Ectodermal cell (in vitro differentiated cells): Measurements from ENCODE around the gene DDX24.

ENCODE experiments used
- H3K27ac ChIP-seq: 2 replicates; pipeline ENCODE4 v1.7.0; 2013; ENCODE audit warnings: mild to moderate bottlenecking, low read depth, low read length; ENCODE audit not compliant: insufficient read depth, poor library complexity, severe bottlenecking
- H3K27me3 ChIP-seq: 2 replicates; pipeline ENCODE4 v1.7.0; 2013; ENCODE audit warnings: mild to moderate bottlenecking, low read length; ENCODE audit not compliant: insufficient read depth, control insufficient read depth, poor library complexity, severe bottlenecking
- H3K36me3 ChIP-seq: one replicate; pipeline ENCODE4 v1.7.0; 2013; ENCODE audit warnings: low read length; ENCODE audit not compliant: control insufficient read depth, insufficient read depth
- H3K4me1 ChIP-seq: one replicate; pipeline ENCODE4 v1.7.0; 2013; ENCODE audit warnings: low read length; ENCODE audit not compliant: control insufficient read depth, insufficient read depth
- H3K4me3 ChIP-seq: 2 replicates; pipeline ENCODE4 v1.7.0; 2013; ENCODE audit warnings: low read depth, low read length, control low read depth; ENCODE audit not compliant: insufficient read depth
- H3K9me3 ChIP-seq: 2 replicates; pipeline ENCODE4 v1.7.0; 2013; ENCODE audit warnings: mild to moderate bottlenecking, low read length, moderate library complexity; ENCODE audit not compliant: control insufficient read depth
- WGBS, 2 experiments: methylation state at CpG; one replicate each; pipeline ENCODE4 v1.1.7; 2013; ENCODE audit warnings: missing lambda C conversion rate in 2 of 2; 5-methylcytosine and 5-hydroxymethylcytosine counted together

DDX24 gene

GRCh38 chr14:94043111-94043755 lies 37.8 kb downstream of the DDX24 start:
- Histone ChIP-seq H3K36me3 (peaks cover 15% of the 10 kb centered on the region), H3K9me3 (no peaks in the 10 kb centered on the region), H3K27me3 (no peaks in the 10 kb centered on the region), H3K4me1 (no peaks in the 10 kb centered on the region), H3K27ac (no peak overlapping the region), H3K4me3 (no peak overlapping the region)
- 93 to 95% methylated on average over 13 of the region's 13 CpGs for WGBS, 2 experiments

GRCh38 chr14:94042433-94043091 lies 38.4 kb downstream of the DDX24 start:
- Histone ChIP-seq H3K4me3 (no peak overlapping the region), H3K27ac (no peak overlapping the region), H3K27me3 (no peaks in the 10 kb centered on the region), H3K4me1 (no peaks in the 10 kb centered on the region), H3K36me3 (peaks cover 8% of the 10 kb centered on the region), H3K9me3 (no peaks in the 10 kb centered on the region)
- WGBS, 2 experiments, result 92 to 93% methylated on average over 12 of the region's 12 CpGs

- Histone ChIP-seq H3K27ac (no peak overlapping the region), H3K9me3 (no peaks in the 10 kb centered on the region), H3K27me3 (no peaks in the 10 kb centered on the region), H3K4me1 (no peaks in the 10 kb centered on the region), H3K36me3 (peaks cover under 1% of the 10 kb centered on the region), H3K4me3 (no peak overlapping the region)
- 93 to 94% methylated on average over 18 of the region's 18 CpGs for WGBS, 2 experiments
Measured at GRCh38 chr14:94041551-94042346, 39.3 kb downstream of the DDX24 start.

GRCh38 chr14:94040796-94041195 lies 40.2 kb downstream of the DDX24 start:
- H3K27ac ChIP-seq, result no peak overlapping the region
- H3K9me3 ChIP-seq, result no peaks in the 10 kb centered on the region
- 91 to 93% methylated on average over 13 of the region's 13 CpGs for WGBS, 2 experiments
- H3K4me1 ChIP-seq, result no peaks in the 10 kb centered on the region
- no peaks in the 10 kb centered on the region for H3K36me3 ChIP-seq
- H3K27me3 ChIP-seq, result no peaks in the 10 kb centered on the region
- H3K4me3 ChIP-seq, result no peak overlapping the region

DNA sequence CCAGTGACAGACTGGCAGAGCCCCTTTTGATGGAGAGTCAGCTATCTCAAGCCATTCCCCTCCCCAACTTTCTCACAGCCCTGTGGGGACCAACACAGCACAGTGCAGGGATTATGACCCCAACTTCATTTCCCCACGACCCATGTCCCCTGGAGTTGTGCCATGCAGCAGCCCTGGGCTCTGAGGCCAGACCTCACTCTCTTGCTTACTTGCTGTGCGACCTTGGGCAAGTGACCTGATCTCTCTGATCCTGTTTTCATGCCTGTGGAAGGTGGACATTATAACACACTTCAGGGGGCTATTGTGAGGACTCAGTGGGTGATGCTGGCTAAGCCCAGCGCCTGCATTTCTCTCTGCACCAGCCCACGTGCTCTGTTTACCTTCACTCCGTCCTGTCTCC lies 40.8 kb downstream of the DDX24 start:
- Histone ChIP-seq H3K36me3 (no peaks in the 10 kb centered on the region), H3K4me3 (no peak overlapping the region), H3K27me3 (no peaks in the 10 kb centered on the region), H3K4me1 (no peaks in the 10 kb centered on the region), H3K9me3 (no peaks in the 10 kb centered on the region), H3K27ac (no peak overlapping the region)
- 59 to 72% methylated on average over 5 of the region's 5 CpGs for WGBS, 2 experiments

DNA sequence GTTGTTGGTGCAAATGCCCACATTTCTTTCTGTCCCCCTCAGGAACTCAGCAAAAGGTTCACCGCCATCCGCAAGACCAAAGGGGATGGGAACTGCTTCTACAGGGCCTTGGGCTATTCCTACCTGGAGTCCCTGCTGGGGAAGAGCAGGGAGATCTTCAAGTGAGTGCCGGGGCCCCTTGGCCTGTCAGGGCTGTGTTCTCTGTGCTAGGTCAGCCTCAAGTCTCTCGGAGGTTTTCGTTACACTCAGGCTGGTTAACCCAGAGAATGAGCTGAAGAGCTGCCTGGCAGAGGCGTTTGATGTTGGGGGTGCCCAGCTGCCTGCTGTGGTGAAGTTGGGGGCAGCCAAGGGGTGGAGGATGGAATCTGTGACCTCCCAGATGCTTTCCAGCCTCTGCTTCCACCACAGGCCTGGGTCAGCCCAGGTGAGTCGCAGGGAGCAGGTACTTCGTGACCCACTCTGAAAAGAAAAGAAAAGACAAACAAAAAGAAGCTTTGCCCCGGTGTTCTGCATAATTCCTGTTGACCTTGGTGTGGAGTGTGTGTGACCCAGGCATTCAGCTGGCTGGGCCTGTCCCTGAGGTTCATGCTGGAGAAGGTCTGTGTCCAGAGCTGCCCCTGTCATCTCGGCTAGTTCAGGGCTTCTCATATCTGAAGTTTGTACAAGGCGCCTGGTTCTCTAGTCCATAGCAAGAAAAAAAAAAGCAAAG lies 41.9 kb downstream of the DDX24 start:
- WGBS, 2 experiments, result 93 to 95% methylated on average over 11 of the region's 11 CpGs
- Histone ChIP-seq H3K4me1 (no peaks in the 10 kb centered on the region), H3K9me3 (no peaks in the 10 kb centered on the region), H3K27ac (no peak overlapping the region), H3K36me3 (no peaks in the 10 kb centered on the region), H3K4me3 (no peak overlapping the region), H3K27me3 (no peaks in the 10 kb centered on the region)

DNA sequence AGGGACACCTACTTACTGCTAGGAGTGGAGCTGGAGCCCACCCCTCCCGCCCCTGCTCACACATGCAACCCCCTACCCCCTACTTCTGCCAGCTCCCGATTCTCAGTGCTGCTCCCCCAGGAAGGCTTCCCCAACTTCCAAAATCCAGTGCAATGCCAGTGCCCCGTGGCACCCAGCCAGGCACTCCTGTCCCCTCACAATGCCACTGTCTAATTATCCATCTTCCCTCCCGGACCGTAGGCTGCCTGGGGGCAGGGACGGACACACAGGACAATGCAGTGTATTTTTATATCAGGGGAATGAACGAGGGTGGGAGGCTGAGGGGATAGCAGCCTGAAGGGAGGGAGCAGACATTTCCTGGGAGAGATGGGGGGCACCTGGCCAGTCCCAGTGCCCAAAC lies 42.5 kb downstream of the DDX24 start:
- H3K36me3 ChIP-seq, result no peaks in the 10 kb centered on the region
- no peaks in the 10 kb centered on the region for H3K9me3 ChIP-seq
- 92 to 93% methylated on average over 6 of the region's 7 CpGs for WGBS, 2 experiments
- no peak overlapping the region for H3K27ac ChIP-seq
- no peak overlapping the region for H3K4me3 ChIP-seq
- H3K4me1 ChIP-seq, result no peaks in the 10 kb centered on the region
- no peaks in the 10 kb centered on the region for H3K27me3 ChIP-seq

DNA sequence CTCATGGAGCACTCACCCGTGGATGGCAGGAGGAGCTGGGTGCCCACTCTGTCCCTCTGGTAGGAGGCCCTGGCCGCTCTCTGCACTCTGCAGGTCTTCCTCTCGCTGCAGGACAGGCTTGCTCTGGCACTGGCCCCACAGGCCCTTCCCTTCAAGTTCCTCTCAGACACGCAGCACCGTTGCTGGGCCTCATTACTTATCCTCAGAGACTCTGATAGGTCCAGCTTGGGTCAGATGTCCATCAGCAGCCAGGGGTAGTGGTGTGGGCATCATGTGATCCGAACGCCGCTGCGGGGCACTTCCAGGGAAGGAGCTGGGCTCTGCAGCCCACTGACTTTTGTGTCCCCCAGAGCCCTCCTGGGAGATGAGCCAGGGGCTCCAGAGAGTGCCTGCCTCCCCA lies 43.0 kb downstream of the DDX24 start:
- Histone ChIP-seq H3K4me1 (no peaks in the 10 kb centered on the region), H3K4me3 (no peak overlapping the region), H3K9me3 (no peaks in the 10 kb centered on the region), H3K27ac (no peak overlapping the region), H3K36me3 (no peaks in the 10 kb centered on the region), H3K27me3 (no peaks in the 10 kb centered on the region)
- 95 to 96% methylated on average over 9 of the region's 9 CpGs for WGBS, 2 experiments

DNA sequence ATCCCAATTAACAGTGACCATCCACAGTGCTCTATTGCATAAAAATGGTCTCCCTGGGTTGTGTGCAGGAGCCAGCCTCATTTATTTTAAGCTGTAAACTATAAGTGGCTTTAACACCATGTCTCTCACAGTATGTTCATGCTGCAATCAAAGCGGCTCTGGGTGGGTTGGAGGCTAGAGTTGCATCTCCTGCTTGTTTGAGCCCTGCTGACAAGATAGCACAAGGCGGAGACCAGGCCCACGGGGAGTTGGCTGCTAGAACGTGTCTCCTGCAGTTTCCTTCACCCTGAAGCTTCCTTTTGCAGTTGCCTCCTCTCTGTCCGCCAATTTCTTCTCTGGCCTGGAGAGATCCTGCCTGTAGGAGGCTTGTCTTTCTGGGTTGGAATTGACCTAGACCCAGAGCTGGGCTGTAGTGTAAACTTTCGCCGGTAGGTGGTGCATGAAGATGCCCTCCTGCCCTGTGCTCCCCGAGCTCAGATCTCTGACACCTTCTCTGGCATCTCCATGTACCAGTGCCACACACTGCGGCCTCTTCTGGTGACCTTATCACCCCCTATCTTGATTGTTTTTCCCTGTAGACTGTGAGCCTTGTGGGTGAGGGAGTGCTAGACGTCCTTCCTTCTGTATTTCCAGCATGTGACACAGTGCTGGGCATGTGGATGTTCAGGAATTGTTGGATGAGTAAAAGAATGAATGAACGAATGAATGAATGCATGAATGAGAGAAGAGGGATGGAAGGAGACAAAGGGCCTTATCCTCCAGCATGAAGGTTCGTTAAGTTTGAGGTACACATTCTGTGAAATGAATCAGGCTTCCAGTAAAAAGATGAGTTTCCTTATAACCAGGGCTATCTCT lies 44.5 kb downstream of the DDX24 start:
- Histone ChIP-seq H3K4me3 (no peak overlapping the region), H3K4me1 (no peaks in the 10 kb centered on the region), H3K9me3 (no peaks in the 10 kb centered on the region), H3K27me3 (no peaks in the 10 kb centered on the region), H3K27ac (no peak overlapping the region), H3K36me3 (no peaks in the 10 kb centered on the region)
- 48 to 53% methylated on average over 12 of the region's 12 CpGs for WGBS, 2 experiments
